PC-3 (cell line): ENCODE data around the gene GNG8. TPM values are rescaled to one million over a fixed set of nuclear protein-coding genes. Genes with fewer than 3 reads are reported as not detected.

Experiments used
- ATAC-seq: fragments of 200-7000 bp; cut with Tn5 transposase; 2 replicates; pipeline ENCODE4 v1.9.1; 2020; ENCODE audit warnings: mild to moderate bottlenecking, moderate library complexity
- BruUV-seq: library from RNA; stranded (reverse); fragments of 400-500 nt; replicated peaks from 2 replicates; lab custom pipeline; 2021; lab: Mats Ljungman, UMichigan
- CTCF ChIA-PET: fragments of 300-600 bp; sonication (Branson Sonifier 250); formaldehyde crosslinking; loops from one replicate; lab custom pipeline; 2022; ENCODE audit warnings: antibody characterized with exemption; lab: Charles Lee
- POLR2A ChIA-PET: fragments of 300-600 bp; sonication (Branson Sonifier 250); formaldehyde crosslinking; loops from one replicate; lab custom pipeline; 2022; ENCODE audit warnings: antibody characterized with exemption; ENCODE audit not compliant: unreplicated experiment; lab: Charles Lee
- DNase-seq: peaks from one replicate; pipeline ENCODE4 v3.0.0-alpha.2; 2015
- H2AFZ ChIP-seq: fragments of 300-600 bp; sonication (generic); 2 replicates; pipeline ENCODE4 v1.6.0; 2016; ENCODE audit warnings: antibody characterized with exemption, low read length
- H3F3A ChIP-seq: fragments of 300-600 bp; sonication (generic); one replicate; pipeline ENCODE4 v1.6.0; 2017; ENCODE audit warnings: antibody characterized with exemption, low read length, control low read depth, mild to moderate bottlenecking; ENCODE audit not compliant: unreplicated experiment
- H3K27ac ChIP-seq: fragments of 300-600 bp; sonication (generic); 2 replicates; pipeline ENCODE4 v1.5.1; 2016; ENCODE audit warnings: mild to moderate bottlenecking, low read length
- H3K27me3 ChIP-seq: fragments of 300-600 bp; sonication (generic); 2 replicates; pipeline ENCODE4 v1.6.1; 2016; ENCODE audit warnings: low read length, mixed read lengths
- H3K36me3 ChIP-seq: fragments of 300-600 bp; sonication (generic); 2 replicates; pipeline ENCODE4 v1.6.1; 2016; ENCODE audit warnings: low read depth, mixed run types, low read length, mixed read lengths
- H3K4me1 ChIP-seq: fragments of 300-600 bp; sonication (generic); 2 replicates; pipeline ENCODE4 v1.5.1; 2016; ENCODE audit warnings: low read length; ENCODE audit not compliant: insufficient read depth
- H3K4me2 ChIP-seq: fragments of 300-600 bp; sonication (generic); 2 replicates; pipeline ENCODE4 v1.6.0; 2016; ENCODE audit warnings: low read length
- H3K4me3 ChIP-seq: fragments of 300-600 bp; sonication (generic); 2 replicates; pipeline ENCODE4 v1.5.1; 2016; ENCODE audit warnings: mild to moderate bottlenecking, low read length, mixed read lengths
- H3K79me2 ChIP-seq: fragments of 300-600 bp; sonication (generic); 2 replicates; pipeline ENCODE4 v1.6.1; 2017; ENCODE audit warnings: low read length, mixed read lengths
- H3K9ac ChIP-seq: fragments of 300-600 bp; sonication (generic); 2 replicates; pipeline ENCODE4 v1.6.0; 2016; ENCODE audit warnings: mild to moderate bottlenecking, low read length
- H3K9me2 ChIP-seq: fragments of 300-600 bp; sonication (generic); replicated peaks from 2 replicates; pipeline ENCODE4 v1.6.1; 2016; ENCODE audit warnings: mixed run types, low read length, mixed read lengths
- H3K9me3 ChIP-seq: fragments of 300-600 bp; sonication (generic); 2 replicates; pipeline ENCODE4 v1.6.1; 2016; ENCODE audit warnings: low read length, mixed read lengths
- H4K20me1 ChIP-seq: fragments of 300-600 bp; sonication (generic); 2 replicates; pipeline ENCODE4 v1.6.1; 2016; ENCODE audit warnings: low read length, mixed read lengths
- CTCF ChIP-seq: fragments of 300-600 bp; sonication (generic); conservative IDR thresholded peaks from 2 replicates; pipeline ENCODE4 v1.5.1; 2017; ENCODE audit warnings: antibody characterized with exemption, low read depth, mild to moderate bottlenecking, low read length
- EZH2 ChIP-seq: fragments of 300-600 bp; sonication (generic); IDR thresholded peaks from one replicate; pipeline ENCODE4 v1.6.1; 2017; ENCODE audit warnings: antibody characterized with exemption, mild to moderate bottlenecking, low read length; ENCODE audit not compliant: unreplicated experiment
- EZH2phosphoT487 ChIP-seq: fragments of 300-600 bp; sonication (generic); IDR thresholded peaks from 2 replicates; pipeline ENCODE4 v1.6.1; 2018; ENCODE audit warnings: mild to moderate bottlenecking, antibody characterized with exemption, low read length, borderline replicate concordance
- intact Hi-C: fragments of 100-400 bp; cut with micrococcal nuclease; formaldehyde crosslinking; loops from 2 replicates; pipeline ENCODE4 v1.9.0; 2023
- total RNA-seq: library from RNA; depleted of rRNA; stranded (reverse); fragments of >200 nt; gene quantifications from 2 replicates; pipeline ENCODE4 v1.2.3, GENCODE V29; 2014

The GNG8 gene
- total RNA-seq, 1 experiment from 2014 or later: not detected

DNA sequence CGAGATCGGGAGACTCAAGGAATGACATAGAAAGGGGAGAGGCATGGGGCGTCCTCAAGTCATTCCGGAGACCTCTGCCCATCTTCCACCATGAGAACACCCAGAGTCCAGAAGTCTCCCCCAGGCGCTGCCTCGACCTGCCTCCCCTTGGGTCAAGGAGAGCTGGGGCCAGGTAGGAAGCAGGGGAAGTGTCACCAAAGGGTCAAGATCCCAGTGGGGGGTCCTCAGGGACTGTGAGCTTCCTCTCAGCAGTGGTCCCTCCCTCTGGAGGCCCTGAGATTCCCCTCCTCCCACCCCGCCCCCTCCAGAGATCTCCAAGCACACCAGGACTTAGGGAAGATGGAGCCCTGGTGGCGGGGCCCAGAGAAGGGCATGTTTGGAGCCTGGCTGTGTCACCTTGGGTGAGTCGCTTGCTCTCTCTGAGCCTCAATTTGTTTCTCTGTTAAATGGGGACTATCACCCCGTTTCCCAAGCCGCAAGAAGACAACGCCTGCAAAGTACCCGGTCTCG, 24.1 kb upstream of the GNG8 start:
- no peak for DNase-seq
- H3K9me2 ChIP-seq: no peaks in the 10 kb centered on the region
- peak overlapping the region; percentile 89 for H3K4me2 ChIP-seq
- H4K20me1 ChIP-seq: no peaks in the 10 kb centered on the region
- H3K27me3 ChIP-seq: no peaks in the 10 kb centered on the region
- no peaks in the 10 kb centered on the region for H3F3A ChIP-seq
- H3K36me3 ChIP-seq: no peaks in the 10 kb centered on the region
- peaks cover 9% of the 10 kb centered on the region for H3K4me1 ChIP-seq
- no TSS peak for BruUV-seq
- ChIA-PET CTCF (no interaction called here), POLR2A (no interaction called here)
- H3K27ac ChIP-seq: no peak overlapping the region
- intact Hi-C loops: no loop called here
- no peaks in the 10 kb centered on the region for H3K9me3 ChIP-seq
- no peaks in the 10 kb centered on the region for H3K79me2 ChIP-seq
- TF ChIP-seq EZH2phosphoT487 (no peak), EZH2 (no peak), CTCF (no peak)
- peak overlapping the region; percentile 64; the same call in 1 of the 2 replicates for H3K4me3 ChIP-seq
- H2AFZ ChIP-seq: peak overlapping the region; percentile 85; the same call in 1 of the 2 replicates
- no peak overlapping the region for H3K9ac ChIP-seq
- no peak for ATAC-seq

- Histone ChIP-seq H3K9ac (no peak overlapping the region), H3K27ac (no peak overlapping the region)
- no peak for ATAC-seq
Observed at GRCh38 chr19:46659151-46660007, 23.4 kb upstream of the GNG8 start.

More at GRCh38 chr19:46659151-46660007, 23.4 kb upstream of the GNG8 start:
- no peaks in the 10 kb centered on the region for H3K27me3 ChIP-seq
- BruUV-seq: no TSS peak
- H3K9me2 ChIP-seq: no peaks in the 10 kb centered on the region
- no peak for DNase-seq
- intact Hi-C loops: no loop called here
- peak overlapping the region; percentile 64; the same call in 1 of the 2 replicates for H3K4me3 ChIP-seq
- no peaks in the 10 kb centered on the region for H3K36me3 ChIP-seq
- H3F3A ChIP-seq: no peaks in the 10 kb centered on the region
- no peak for TF ChIP-seq CTCF
- TF ChIP-seq EZH2phosphoT487: no peak
- no peak for TF ChIP-seq EZH2
- H4K20me1 ChIP-seq: no peaks in the 10 kb centered on the region
- H3K9me3 ChIP-seq: no peaks in the 10 kb centered on the region
- H2AFZ ChIP-seq: peak overlapping the region; percentile 85
- H3K79me2 ChIP-seq: no peaks in the 10 kb centered on the region
- ChIA-PET CTCF (no interaction called here), POLR2A (no interaction called here)
- peaks cover 9% of the 10 kb centered on the region for H3K4me1 ChIP-seq
- H3K4me2 ChIP-seq: peak overlapping the region; percentile 89
